ENCODE results near the gene BRS3.
A peak's percentile ranks its signal among the peaks of the same experiment; 100 is the strongest.
"Not testable (repeated sequence)": the region's sequence is repeated elsewhere in the genome, so short reads cannot be mapped to it uniquely, and the experiment has no call there.

Gene BRS3
- 0 to 0.33 (median 0) reads per million in 17 experiments for total RNA-seq

GRCh38 chrX:136487647-136488046, at the start of gene BRS3:
Gene BRS3, plus strand, starts transcription at chrX:136487947. Its CDS starts 168 bp downstream, at chrX:136488115.
- no peak for DNase-seq

- DNase-seq: no peak
Observed at GRCh38 chrX:136438192-136438591, 49.6 kb upstream of the BRS3 start.

- not testable (repeated sequence) for DNase-seq
Observed at GRCh38 chrX:136445674-136446073, 42.1 kb upstream of the BRS3 start.

- no peak for DNase-seq
Observed at GRCh38 chrX:136446208-136446607, 41.5 kb upstream of the BRS3 start.

GRCh38 chrX:136447308-136447707, 40.4 kb upstream of the BRS3 start:
- DNase-seq: no peak

- DNase-seq: no peak
Observed at GRCh38 chrX:136447968-136448367, 39.8 kb upstream of the BRS3 start.

GRCh38 chrX:136450050-136450830, 37.5 kb upstream of the BRS3 start:
- no peak for DNase-seq

GRCh38 chrX:136452614-136453013, 35.1 kb upstream of the BRS3 start:
- no peak for DNase-seq

- DNase-seq: no peak
Observed at GRCh38 chrX:136453114-136453513, 34.6 kb upstream of the BRS3 start.

GRCh38 chrX:136453771-136454170, 34.0 kb upstream of the BRS3 start:
- no peak for DNase-seq

- DNase-seq: no peak
Observed at GRCh38 chrX:136456133-136456532, 31.6 kb upstream of the BRS3 start.

GRCh38 chrX:136457303-136457917, 30.3 kb upstream of the BRS3 start:
- no peak for DNase-seq

GRCh38 chrX:136464589-136464988, 23.2 kb upstream of the BRS3 start:
- no peak for DNase-seq

GRCh38 chrX:136467303-136467702, 20.4 kb upstream of the BRS3 start:
- no peak for DNase-seq

- no peak for DNase-seq
Observed at GRCh38 chrX:136468391-136469103, 19.2 kb upstream of the BRS3 start.

- no peak for DNase-seq
Observed at GRCh38 chrX:136473663-136474062, 14.1 kb upstream of the BRS3 start.

- no peak for DNase-seq
Observed at GRCh38 chrX:136475236-136475635, 12.5 kb upstream of the BRS3 start.

GRCh38 chrX:136476501-136476900, 11.2 kb upstream of the BRS3 start:
- no peak for DNase-seq

GRCh38 chrX:136477026-136477425, 10.7 kb upstream of the BRS3 start:
- DNase-seq: no peak

GRCh38 chrX:136480383-136480782, 7.4 kb upstream of the BRS3 start:
- no peak for DNase-seq

GRCh38 chrX:136488706-136489105, 959 bp downstream of the BRS3 start:
- DNase-seq: no peak

GRCh38 chrX:136491832-136492231, 4.1 kb downstream of the BRS3 start:
- no peak for DNase-seq

GRCh38 chrX:136493011-136493410, 5.3 kb downstream of the BRS3 start:
- DNase-seq: no peak

GRCh38 chrX:136495043-136495442, 7.3 kb downstream of the BRS3 start:
- DNase-seq: peak in 2 of 4 experiments; percentile 24 to 28
